Activated CD8-positive, alpha-beta memory T cell treated with anti-CD3 and anti-CD28 coated beads, Interleukin-2, amount 50 U/mL, for 1 hour (primary cell): ENCODE results near the gene UBR4.
"Not testable (repeated sequence)": the region's sequence is repeated elsewhere in the genome, so short reads cannot be mapped to it uniquely, and the experiment has no call there.

Experiments
- DNase-seq: peaks from one replicate; pipeline ENCODE4 v3.0.0-alpha.2; 2020; ENCODE audit errors: extremely low read depth

The UBR4 gene

GRCh38 chr1:19220080-19220846 lies 10.2 kb upstream of the UBR4 start:
- DNase-seq: no peak

DNA sequence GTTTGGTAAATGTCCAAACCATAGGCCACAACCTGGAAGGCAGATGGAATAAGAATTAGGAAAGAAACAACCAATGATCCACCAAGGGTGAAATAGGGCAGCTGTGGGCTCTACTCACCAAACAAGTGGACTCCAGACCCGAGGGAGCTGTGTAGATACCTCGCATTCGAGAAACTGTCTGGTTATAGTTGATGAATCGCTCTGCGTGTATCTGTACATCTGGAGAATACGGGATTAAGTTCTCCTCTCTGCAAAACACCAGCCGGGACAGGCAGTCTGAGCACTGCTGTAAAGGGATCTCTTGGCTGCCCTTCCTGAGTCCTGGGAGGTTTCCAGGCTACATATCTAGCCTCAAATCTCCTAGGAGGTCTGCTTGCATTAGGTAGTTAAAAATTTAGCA lies 9.4 kb upstream of the UBR4 start:
- DNase-seq: no peak

DNA sequence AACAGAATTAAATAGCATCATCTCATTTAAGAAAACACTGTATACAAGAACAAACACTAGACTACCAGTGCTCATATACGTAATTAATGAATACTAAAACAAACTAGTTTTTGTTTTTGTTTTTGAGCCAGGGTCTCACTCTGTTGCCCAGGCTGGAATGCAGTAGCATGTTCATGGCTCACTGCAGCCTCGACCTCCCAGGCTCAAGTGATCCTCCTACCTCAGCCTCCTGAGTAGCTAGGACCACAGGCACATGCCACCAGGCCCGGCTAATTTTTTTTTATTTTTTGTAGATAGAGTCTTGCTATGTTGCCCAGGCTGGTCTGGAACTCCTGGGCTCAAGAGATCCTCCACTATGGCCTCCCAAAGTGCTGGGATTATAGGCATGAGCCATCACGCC lies 6.5 kb upstream of the UBR4 start:
- DNase-seq: not testable (repeated sequence)

- no peak for DNase-seq
Observed at GRCh38 chr1:19213580-19213979, 3.5 kb upstream of the UBR4 start.

DNA sequence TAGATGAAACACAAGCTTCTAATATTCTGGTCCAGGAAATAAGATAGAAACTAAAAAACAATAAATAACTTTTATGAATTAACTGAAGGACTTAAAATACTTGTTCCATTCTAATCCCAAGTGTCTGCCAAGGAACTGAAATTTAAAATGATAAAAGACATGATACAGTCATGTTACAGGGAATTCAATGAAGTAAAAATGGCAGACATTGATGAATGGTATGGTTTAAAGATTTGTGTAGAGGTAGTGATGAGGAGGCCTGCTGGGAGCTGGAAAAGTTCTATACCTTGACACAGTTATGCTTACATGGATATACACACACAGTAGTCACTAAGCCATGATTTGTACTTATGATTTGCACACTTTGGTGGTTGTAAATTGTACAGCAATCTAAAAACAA lies 2.1 kb upstream of the UBR4 start:
- DNase-seq: no peak

DNA sequence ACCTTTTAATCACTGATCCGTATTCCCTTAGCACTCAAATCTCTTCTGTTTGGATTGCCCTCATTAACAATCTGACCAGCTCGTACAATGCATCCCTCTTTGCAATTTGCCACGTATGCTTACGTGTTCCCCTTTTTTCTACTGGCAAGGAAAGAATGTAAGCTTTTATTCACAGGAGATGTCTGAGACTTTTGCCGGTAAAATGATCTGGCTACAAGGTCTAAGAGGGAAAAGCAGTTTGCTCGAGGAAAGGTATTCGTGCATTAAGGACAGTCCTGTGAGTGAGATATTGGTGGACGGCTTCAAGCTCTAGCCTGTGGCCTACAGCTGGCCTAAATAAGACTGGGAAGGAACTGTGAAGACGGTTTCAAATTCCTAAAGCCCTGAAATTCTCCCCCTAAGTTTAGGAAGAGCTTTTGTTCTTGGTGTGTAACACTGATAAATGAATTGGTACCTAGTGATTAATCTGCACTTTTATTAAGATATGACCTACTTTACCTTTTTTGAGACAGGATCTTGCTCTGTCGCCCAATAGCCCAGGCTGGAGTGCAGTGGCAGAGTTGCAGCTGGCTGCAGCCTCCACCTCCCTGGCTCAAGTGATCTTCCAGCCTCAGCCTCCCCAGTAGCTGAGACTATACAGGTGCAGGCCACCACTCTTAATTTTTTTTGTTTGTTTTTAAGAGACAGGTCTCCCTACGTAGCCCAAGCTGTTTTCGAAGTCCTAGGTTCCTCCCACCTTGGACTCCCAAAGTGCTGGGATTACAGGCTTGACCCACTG lies 895 bp upstream of the UBR4 start:
- no peak for DNase-seq

DNA sequence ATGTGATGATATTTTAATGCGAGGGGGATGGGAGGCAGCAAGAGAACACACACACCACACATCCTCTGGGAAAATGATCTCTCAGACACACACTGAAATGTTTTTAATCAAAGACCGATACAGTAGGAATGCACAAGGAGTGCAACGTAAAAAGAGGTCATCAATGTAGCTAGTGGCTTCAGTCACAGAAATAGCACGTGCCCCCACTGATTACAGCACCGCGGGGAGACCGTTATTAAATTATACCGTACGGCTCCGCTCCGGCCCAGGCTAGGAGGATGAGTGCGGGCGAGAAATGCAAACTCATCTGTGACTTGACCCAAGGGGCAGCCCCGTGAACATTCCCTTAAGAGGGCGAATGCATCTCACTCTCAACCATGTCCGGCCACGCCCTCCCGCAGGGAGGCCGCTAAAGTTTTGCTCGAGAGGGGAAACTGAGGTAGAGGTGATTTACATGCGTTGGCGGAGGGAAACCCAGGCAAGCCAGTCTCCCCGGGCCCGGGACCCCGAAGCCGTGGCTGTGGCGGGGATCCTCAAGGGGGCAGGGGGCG lies 552 bp downstream of the UBR4 start:
- DNase-seq: no peak

DNA sequence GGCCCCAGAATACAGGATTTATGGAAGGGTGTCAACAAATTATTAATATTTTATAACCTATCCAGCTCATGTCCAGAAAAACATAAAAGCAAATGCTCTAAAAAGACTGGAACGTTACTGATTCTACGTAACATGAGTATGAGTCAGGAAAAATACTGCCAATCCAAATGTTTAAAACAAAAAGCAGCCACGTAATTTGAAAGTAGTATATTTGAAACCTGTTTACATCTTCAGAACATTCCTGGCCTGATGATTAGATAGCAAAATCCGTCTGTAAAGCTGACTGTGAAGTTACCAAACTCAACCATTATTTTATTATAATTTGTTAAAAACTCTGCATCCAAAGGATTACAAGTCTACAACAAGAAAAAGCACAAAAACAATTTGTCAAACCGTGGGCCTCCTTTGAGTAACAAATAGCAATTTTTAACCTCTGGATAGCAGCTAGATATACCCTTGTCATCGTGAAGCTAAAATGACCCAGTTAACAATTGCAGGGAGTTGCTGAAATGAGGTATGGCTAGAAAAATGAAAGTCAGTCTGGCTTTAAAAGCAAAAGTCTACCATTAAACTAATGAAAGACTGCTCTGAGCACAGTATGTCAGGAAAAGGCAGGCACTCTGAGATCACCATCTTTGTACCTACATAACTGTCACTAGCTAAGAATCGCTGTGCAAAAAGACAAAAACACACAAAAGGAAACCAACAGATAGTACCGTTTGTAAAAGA lies 1.2 kb downstream of the UBR4 start:
- no peak for DNase-seq

- DNase-seq: no peak
Observed at GRCh38 chr1:19206947-19207346, 3.1 kb downstream of the UBR4 start.

DNA sequence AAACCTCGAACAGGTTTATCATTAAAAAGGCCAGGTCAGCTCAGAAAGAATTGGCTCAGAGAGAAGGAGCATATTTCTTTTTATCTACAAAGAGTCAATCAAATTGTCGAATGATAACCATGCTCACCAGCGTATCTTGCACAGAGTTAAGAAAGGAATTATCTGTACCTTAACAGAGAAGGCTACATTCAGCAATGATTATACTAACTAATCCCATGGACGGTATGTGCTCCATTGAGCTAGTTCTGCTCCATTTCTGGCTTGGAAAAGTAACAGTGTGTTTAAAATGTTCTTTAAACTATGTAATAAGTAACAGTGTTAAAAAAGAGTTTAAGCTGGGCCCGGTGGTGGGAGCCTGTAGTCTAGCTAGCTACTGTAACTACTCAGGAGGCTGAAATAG lies 4.2 kb downstream of the UBR4 start:
- DNase-seq: no peak

- DNase-seq: no peak
Observed at GRCh38 chr1:19205403-19205802, 4.7 kb downstream of the UBR4 start.

- DNase-seq: no peak
Observed at GRCh38 chr1:19204446-19205266, 5.4 kb downstream of the UBR4 start.

GRCh38 chr1:19203440-19203839 lies 6.6 kb downstream of the UBR4 start:
- DNase-seq: no peak

DNA sequence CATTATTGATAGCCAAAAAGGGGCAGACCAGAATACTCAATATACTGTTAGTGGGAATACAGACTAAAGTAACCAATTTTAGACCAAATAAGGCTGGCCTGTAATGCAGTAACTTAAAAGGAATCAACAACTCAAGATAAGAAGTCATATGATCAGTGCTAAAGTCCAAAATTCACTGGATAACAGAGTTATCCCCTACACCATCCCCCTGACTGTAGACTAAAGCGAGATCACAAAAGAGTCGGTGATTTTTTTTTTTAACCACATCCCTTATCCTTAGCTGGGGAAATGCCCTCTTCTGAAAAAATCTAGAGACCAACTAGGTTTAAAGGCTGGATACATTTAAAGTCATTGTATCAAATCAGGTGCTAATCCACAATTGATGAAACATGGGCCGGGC lies 7.7 kb downstream of the UBR4 start:
- no peak for DNase-seq

DNA sequence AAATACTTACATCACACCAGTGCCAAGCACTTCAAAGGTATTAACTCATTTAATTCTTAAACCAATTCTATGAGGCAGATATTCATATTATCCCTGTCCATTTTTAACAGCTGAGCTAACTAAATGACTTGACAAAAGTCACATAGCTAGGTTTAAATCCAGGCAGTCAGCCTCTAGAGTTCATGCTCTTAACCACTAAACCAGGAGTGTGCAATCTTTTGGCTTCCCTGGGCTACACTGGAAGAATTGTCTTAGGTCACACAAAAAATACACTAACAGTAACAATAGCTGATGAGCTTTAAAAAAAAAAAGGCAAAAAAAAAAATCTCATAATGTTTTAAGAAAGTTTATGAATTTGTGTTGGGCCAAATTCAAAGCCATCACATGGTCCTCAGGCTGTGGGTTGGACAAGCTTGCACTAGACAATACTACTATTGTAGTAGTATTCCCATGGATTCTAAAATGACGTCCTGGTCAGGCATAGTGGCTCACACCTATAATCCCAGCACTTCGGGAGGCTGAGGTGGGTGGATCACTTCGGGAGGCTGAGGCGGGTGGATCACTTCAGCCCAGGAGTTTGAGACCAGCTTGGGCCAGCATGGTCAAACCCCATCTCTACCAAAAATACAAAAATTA lies 10.0 kb downstream of the UBR4 start:
- DNase-seq: no peak

DNA sequence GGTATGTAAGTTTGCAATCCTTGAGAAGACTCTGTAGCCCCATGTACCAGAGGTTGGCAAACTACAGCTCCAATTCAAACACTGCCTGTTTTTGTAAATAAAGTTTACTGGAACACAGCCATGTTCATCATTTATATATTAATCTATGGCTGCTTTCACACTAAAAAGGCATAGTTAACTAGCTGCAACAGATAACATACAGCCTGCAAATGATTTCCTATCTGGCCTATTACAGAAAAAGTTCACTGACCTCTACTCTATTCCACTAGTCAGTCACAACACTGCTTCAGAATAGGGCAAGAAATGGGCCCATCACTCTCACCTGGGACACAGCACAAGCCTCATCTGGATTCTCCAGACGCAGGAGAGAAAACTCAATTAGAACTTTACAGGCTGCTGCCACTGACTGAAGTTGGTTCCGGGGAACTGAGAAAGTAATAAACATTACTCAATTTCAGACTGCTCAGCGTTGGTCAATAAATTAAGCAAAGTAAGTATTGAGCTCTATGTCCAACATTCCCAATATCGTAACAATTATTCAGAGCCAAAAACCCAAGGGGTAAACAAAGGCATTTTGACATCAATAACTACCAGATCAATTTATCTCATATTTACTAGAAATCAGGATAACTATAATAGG lies 10.6 kb downstream of the UBR4 start:
- DNase-seq: no peak

GRCh38 chr1:19198820-19199219 lies 11.2 kb downstream of the UBR4 start:
- DNase-seq: no peak

GRCh38 chr1:19197845-19198244 lies 12.2 kb downstream of the UBR4 start:
- no peak for DNase-seq

DNA sequence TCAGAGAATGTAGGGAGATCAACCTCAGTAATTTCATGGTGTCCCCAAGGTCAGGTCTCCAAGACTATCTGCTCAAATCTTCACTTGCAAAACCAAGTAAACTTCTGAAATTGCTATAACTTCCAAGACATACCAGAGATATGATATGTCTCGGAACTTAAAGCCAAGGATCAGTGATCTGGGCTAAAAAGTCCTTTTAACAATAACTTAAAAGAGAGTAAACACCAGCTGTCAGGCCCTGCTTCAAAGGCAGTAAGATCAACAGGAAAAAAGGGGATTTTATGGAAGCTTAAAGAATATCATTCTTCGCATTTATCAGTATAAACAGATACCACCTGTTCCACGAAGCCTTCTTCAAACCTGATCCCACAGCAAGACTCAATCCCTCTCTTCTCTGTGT lies 13.7 kb downstream of the UBR4 start:
- no peak for DNase-seq

- no peak for DNase-seq
Observed at GRCh38 chr1:19193004-19193403, 17.1 kb downstream of the UBR4 start.

- no peak for DNase-seq
Observed at GRCh38 chr1:19191811-19192210, 18.3 kb downstream of the UBR4 start.
